HG03175 (cell line): ENCODE measurements around the gene CPNE8.

Experiments
- ATAC-seq: cut with Tn5 transposase; IDR thresholded peaks from one replicate; pipeline ENCODE4 v1.9.1; 2021; ENCODE audit warnings: mild to moderate bottlenecking, moderate library complexity; ENCODE audit not compliant: unreplicated experiment

CPNE8 gene

DNA sequence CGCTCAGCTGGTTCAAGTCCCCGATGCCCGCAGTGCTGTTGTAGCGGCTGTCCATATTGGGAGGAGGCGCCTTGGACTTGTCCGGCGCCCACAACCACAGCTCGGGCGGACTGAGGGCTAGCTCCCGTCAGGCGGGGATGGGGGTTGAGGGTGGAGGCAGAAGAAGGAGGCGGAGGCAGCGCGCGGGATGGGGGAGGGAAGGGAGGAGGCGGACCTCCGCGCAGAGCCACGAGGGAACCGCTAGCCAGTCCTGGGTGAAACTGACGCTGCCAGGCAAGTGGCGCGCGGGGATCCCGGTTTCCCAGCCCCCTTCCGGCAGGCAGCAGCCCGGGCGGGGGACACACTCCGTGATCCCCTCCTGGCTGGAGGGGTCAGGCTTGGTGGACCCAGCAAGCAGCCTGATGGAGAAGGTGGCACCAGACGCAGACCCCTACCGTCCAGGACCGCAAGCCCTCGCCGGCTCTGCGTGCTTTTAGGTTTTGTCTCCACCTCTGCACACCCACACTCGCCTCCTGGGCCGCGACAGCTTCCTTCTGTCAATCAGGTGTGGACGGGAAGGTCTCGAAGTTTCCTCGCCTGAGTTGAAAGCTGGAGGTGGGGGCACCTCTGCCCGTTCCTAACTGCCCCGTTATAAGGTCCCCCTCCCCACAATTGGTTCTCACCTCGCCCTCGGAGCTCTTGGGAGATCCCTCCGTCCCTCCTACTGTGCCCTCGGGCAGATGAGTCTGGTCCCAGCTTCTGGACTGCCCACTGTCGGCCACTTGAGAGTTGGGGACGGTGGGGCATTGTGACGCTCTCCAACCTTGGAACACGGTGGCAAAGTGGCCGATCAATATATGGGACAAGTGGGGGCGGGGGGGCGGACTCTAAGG, at the start of gene CPNE8:
Gene CPNE8, minus strand, starts transcription at position 112 of the 872 bp plus-strand sequence. Its CDS starts 57 bp downstream, at position 55.
- peak; percentile 50 for ATAC-seq

DNA sequence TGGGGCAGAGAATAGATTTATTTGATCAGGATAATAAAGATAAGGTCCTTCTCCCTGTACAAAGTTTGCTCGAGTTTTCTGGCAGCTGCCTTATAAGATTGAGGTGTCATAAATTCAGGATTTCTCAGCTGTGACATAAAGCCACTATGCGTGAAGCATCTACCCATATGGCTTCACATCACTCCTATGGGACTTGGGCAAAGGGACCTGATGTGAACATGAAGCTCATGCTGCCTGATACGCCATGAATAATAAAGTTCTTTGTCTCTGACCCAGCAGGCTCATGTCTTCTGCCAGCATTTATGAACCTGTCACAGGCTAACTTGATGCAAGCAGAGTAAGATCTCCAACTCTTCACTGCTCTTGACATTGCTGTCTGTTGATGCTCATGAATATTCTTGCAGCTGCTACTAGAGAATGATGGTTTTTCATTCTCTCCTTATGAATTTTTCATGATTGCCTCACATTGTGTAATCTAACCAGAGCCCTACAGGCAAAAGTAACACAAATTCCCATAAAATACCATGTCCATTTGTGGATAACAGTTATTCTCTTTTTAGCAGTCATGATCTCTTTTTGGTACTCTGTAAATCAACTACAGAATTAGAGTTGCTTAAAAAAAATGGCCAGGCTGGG, 49.0 kb upstream of the CPNE8 start:
- no peak for ATAC-seq

DNA sequence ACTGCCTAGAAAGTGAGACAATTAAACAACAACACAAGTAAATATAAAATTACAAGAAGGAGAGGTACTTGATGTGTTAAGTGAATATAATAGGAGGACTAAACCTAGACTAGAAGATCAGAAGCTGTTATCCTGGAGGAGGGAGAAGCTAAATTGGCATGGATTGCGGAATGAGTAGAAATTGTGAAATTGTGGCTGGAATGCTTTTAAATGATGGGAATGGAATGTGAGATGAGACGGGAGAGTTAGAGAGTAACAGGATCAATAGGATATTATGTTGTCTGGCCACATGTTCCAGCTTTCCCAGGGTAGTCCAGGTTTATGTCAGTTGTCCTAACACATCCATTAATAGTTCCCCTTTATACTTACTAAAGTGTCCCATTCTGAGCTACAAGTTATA, 44.0 kb upstream of the CPNE8 start:
- ATAC-seq = no peak

DNA sequence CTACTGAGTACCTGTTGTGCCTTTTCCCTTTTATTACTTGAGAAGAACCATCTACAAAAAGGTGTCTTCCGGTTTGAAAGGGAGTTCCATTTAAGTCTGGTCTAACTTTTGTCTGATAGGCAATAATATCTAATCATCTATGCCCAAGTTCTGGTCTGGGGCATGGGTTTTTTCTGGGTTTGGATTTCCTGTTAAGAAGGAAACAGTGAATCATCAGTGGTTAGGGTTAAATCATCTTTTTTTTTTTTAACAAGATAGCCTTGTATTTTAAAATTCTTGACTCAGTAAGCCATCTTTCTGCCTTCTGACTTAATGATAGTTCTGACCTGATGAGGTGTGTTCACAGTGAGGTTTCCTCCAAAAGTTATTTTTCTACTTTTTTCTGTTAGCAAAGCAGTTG, 29.3 kb upstream of the CPNE8 start:
- no peak for ATAC-seq

DNA sequence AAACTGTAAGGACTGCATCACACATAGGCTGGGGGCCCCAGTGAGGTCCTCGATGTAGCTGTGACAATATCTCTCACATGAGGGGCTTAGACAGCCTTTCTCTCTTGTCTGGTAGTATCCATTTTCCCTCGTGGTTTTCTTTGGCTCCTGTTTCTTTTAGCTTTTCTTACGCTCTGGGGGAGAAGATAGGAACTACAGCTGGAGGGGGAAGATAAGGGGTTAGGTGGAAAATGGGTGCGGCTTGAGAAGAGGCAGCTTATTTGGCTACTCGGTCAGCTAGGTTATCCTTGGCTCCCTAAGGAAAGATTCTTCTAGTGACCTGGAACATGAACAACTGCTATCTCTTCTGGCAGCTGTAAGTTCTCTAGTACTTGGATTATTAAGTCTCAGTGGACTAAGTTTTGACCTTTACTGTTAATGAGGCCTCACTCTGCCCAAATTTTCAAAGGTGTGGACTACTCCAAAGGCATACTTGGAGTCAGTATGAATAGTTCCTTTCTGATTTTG, 28.7 kb upstream of the CPNE8 start:
- ATAC-seq = no peak

DNA sequence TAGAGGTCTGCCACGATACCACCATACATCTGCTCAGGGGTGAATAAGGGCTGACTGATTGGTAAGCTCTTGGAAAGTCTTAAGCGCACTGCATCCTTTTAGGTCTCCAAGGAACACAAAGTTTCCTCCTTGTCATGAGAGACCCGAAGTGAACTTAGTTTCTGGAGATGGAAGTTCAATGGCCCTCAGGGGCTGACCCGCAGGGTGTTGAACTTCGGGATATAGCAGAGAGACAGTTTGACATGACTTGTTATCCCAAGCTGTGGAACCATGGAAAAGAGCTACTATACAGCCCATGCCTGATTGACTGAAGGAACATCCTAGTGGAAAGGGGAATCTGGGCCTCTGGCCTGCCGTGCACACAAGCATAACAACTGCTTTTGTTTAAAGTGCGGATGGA, 26.9 kb upstream of the CPNE8 start:
- no peak for ATAC-seq

DNA sequence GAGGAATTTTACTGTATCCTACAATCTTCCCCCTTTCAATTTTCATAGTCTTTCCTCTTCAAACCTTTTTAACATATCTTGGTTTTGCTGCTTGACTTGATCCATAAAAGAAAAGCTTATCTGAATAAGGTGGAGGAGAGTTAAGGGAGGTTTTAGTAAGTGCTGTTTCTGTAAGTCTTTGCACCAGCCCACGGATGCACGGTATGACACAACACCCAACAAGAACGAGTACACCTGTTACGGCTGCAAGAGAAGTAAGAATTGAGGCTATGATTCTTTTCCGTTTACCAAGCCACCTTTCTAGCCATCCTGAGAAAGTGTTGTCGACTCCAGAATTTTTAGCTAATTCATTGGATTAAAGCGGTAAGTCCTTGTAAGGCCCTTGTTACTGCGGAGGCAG, 26.1 kb upstream of the CPNE8 start:
- no peak for ATAC-seq

DNA sequence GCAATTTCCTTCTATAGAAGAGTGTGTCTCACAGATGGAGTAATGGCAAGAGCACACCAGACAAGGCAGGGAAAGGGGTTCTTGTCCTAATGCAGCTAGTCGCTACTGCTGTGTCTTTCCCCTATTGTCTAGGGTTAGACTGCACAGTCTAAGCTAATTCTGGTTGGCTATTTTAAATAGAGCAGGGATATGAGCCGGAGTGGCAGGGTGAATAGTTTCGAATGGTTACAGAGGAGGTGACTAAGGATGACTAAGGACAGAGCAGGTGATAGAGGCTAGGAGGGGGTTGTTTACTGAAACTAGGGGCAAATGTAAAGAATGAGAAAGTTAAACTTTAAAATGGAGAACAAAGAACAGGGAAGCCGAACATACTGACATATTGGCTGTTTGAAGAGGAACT, 25.6 kb upstream of the CPNE8 start:
- no peak for ATAC-seq

DNA sequence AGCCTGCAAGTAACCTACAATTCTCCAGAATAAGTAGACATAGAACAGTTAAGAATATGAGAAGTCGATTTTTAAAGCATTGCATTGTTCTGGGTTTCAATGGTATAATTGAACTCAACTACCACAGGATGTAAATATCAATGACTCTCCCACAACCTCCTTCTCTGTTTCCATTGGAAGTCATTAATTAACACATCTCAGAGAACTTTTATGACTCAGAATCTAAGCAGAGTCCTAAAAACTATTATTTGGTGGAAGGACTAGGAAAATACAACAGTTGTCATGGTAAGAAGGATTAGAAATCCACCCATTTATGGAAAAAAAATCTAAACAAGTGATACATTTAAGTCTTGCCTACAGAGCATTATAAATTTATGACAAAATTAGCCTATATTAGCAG, 21.1 kb upstream of the CPNE8 start:
- no peak for ATAC-seq

DNA sequence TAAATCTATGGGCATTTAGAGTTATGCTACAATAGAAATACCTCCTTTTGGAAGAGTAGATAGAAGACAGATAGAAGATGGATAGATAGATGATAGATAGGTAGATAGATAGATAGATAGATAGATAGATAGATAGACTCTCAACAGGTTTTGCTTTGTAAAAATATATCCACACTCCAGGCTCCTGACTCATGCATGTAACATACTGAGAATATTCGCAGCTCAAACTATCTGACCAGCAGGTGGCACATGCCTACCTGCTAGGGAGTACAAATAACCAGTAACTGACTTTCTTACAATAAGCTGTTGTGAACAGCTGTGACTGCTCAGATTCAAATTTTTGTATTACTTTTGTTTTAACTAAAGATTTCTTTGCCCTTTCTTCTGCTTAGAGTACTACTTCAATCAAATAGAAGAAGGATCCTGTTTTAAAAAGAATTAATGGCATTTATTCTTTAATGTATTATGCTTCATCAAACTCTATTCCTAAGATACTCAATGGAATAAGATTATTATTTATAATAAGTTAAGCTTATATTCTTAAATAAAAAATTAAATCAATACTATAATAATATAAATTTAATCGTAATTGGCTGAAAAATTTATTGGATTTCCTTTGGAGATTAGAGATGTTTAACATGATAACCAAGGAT, 15.8 kb upstream of the CPNE8 start:
- peak; percentile 87 for ATAC-seq

DNA sequence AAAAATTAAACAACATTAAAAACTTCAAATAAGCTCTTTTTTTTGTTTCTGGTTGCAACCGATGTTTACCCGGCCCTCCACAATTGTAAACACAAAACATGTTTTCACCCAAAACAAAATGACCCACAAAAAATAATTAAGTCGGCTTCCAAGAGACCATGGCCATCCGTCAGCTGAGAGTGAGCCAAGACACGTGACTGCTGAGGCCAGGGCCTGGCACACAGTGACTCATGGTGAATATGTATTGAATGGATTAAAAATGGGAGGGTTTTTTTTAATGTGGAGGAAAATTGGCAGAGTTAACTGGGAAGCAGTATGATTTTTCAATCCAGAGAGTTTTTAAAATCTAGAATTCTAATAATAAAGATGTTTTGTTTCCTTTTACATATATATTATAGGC, 13.8 kb upstream of the CPNE8 start:
- ATAC-seq = no peak

DNA sequence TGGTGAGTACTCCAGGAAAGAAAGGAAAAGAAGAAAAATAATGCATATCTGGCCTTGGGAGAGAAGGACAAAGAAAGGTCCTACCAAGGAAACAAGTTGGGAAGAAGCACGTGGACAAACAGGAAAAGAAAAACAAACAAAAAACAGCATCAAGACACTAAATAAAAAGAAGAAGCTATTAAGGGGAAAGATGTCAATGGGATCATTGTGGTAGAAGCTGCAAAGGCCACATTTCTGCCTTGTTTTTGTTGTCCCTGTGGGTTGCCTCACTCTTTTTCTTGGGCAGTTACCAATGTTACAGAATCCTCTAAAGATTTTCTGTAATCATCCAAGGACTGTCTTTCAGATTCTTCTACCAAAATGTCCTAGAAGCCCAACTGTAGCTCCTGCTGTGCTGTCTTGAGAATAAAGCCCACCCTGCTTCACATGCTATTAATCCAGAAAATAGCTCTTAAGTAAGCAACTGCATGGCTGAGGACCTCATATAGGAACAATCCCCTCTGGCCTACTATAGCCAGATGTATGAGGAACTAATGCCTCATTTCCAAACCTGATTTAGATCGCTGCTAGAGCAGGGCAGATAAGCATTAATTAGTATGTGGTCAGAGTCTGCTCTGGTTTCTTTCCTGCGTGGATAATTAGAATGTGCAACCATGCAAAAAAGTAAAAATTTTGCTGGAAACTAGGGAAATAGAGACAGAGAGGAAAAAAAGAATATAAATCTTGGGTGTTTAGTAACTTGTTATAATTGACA, 10.2 kb upstream of the CPNE8 start:
- no peak for ATAC-seq

DNA sequence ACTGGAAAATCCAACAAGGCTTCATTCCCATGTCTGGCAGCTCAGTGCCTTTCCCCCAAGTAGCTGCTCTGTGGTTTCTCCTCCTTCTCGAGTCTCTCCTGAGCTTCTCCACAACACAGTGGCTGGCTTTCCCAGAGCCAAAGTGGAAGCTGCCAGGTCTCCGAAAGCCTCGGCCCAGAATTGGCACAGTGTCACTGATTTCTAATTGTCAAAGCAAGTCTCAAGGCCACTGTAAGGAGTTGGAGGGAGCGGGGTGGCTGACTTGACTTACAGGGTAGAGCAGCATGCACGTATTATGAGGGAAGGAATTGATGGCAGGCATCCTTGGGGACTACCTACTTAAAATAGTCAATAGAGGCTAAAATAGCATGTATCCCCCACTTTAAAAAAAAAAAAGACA, 6.7 kb upstream of the CPNE8 start:
- ATAC-seq = no peak

DNA sequence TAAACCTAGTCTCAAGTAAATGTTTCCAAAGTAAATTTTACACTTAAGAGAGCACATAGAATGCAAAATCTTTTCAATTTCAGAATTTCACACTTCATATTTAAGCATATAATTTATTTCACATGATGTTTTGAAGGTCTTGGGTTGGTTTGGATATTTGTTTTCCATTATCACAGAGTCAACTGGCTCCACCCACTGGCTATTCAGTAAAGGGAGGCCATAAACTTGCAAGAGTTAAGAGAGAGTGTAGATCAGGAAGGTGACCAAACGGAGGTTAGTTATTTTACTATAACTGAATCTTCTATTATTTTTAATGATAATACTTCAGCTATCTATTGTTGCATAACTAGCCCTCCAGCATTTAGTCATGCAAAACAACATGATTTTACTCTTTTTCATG, 6.2 kb upstream of the CPNE8 start:
- ATAC-seq = no peak

DNA sequence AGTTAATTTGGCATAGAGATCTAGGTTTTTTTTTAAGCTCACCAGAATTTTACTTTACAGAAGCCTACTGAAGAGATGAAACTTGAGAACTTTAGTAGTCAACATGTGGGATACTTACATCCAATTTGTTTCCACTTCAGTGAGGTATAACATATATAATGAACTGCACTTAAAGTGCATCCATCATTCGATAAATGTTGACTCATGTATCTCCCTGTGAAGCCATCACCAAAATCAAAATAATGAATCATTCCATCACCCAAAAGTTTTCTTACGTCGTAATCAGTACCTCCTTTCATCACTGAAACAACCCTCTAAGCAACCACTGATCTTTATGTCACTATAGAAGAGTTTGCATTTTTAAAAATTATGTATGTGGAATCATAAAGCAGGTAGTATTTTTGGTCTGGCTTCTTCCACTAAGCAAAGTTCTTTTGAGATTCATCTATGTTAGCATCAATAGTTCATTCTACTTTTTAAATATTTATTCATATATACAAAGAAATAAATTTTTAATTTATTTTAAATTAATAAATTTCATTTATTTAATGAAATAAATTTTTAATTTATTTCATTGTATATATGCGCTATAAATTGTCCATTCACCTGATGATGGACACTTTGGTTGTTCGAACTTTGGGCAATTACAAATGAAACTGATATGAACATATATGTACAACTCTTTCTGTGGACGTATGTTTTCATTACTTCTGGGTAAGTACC, 2.0 kb upstream of the CPNE8 start:
- no peak for ATAC-seq

DNA sequence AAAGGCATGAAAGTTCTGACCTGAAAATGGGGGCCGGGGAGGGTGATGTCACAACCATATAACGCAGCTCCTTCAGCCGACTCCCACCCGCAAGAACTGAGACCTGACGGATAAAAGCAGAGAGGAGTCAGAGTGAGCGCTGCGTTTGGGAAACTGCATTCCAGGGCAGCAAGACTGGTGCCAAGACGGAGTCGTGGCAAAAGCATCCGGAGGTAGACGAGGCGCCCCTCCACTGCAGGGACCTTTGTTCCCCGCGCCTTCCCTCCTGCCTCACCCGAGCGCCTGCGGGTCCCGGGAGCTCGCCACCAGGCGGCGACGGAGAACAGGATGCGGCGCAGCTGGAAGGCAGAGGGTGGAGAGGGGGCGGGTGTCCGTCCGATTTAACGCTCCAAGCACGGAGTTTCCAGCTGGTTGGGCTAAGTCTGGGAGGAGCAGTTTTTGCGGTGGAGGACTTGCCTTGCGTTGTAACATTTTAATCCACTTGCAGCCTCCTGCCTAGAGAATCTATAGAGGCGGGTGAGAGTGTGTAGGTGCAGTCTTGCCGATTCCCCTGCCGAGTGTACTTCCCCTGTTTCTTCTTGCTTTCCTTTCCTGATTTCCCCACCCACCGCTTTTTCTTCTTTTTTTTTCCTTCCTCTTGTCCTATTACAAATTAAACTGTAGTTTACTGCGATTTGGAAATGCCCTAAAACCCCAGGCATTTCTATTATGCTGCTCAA, 1.2 kb upstream of the CPNE8 start:
- ATAC-seq = peak; percentile 63

DNA sequence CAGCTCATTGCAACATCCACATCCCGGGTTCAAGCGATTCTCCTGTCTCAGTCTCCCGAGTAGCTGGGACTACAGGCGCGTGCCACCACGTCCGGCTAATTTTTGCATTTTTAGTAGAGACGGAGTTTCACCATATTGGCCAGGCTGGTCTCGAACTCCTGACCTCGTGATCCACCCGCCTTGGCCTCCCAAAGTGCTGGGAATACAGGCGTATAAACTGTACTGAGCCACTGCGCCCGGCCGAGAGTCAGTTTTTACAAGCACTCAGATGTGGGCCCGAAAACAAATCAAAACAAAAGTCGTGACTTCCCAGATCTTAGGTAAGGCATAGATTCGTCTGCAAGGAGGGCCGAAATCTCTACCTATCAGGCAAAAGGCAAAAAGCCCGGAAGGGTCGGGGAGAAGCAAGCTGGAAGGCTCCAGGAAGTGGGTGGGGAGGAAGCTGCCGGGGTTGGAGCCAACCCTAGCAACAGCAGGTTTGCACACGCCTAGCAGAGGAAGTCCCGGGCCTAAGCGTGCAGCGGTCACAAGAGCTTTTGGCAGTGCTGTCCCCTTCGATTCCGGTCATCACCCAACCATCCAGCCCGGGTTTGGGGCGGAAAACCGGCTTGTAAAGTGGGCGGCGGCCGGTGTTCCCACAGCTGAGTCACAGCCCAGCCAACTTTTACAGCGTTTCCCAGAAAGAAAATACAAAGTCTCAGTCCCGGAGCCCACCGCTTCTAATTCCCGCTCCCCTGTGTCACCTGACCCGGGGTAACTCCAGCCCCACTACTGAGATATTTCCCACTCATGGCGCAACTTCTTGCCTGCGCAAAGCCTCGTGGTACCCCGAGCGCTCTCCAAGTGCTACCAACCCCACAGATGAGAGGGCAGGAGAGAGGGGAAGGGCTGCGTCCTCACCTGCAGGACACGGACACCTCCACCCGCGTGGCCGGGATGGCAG, 583 bp downstream of the CPNE8 start:
- ATAC-seq = peak; percentile 63

DNA sequence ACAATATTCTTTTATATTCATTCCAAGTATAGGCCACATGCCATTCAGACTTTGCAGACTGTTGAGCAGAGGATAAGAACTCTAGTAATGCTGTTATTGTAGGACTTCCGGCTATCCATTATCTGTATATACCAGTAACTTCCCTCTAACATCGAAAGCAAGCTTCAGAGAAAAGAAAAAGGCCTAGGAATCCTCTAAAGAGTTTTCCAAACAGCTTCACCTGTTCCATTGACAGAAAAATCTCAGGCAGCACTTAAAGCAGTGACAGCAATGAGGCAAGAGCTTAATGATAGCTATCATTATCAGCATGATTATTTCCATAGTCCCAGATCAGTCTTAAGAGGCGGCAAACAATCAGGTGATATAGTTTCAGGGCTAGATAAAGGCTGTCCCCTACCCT, 1.8 kb downstream of the CPNE8 start:
- no peak for ATAC-seq
